ENCODE results near the gene RRBP1. TPM values are rescaled to one million over a fixed set of nuclear protein-coding genes. Genes with fewer than 3 reads are reported as not detected.

The RRBP1 gene
- polyA plus RNA-seq, 3 donors, result 110 to 122 (median 120) TPM

GRCh38 chr20:17638835-17639407 is 43.1 kb downstream of the RRBP1 start:
- no peak for DNase-seq (ENCODE audit: low read depth in 3 of 3, low spot score in 2 of 3)

GRCh38 chr20:17637985-17638640 is 43.9 kb downstream of the RRBP1 start:
- no peak for DNase-seq (ENCODE audit: low read depth in 3 of 3, low spot score in 2 of 3)

GRCh38 chr20:17637413-17637780 is 44.6 kb downstream of the RRBP1 start:
- DNase-seq (ENCODE audit: low read depth in 3 of 3, low spot score in 2 of 3), result no peak

- DNase-seq (ENCODE audit: low read depth in 3 of 3, low spot score in 2 of 3), result peak in 1 of 3 donors; percentile 47
These were observed 45.3 kb downstream of the RRBP1 start for GRCh38 chr20:17636523-17637412.

GRCh38 chr20:17635332-17636244 is 46.5 kb downstream of the RRBP1 start:
- no peak for DNase-seq (ENCODE audit: low read depth in 3 of 3, low spot score in 2 of 3)

GRCh38 chr20:17634661-17635331 is 47.2 kb downstream of the RRBP1 start:
- no peak for DNase-seq (ENCODE audit: low read depth in 3 of 3, low spot score in 2 of 3)

- DNase-seq (ENCODE audit: low read depth in 3 of 3, low spot score in 2 of 3), result no peak
These were observed 48.1 kb downstream of the RRBP1 start for GRCh38 chr20:17633850-17634500.

- DNase-seq (ENCODE audit: low read depth in 3 of 3, low spot score in 2 of 3), result no peak
These were observed 48.7 kb downstream of the RRBP1 start for GRCh38 chr20:17633221-17633849.

GRCh38 chr20:17631576-17632319 is 50.3 kb downstream of the RRBP1 start:
- DNase-seq (ENCODE audit: low read depth in 3 of 3, low spot score in 2 of 3), result no peak

GRCh38 chr20:17630806-17631195 is 51.2 kb downstream of the RRBP1 start:
- DNase-seq (ENCODE audit: low read depth in 3 of 3, low spot score in 2 of 3), result no peak

- DNase-seq (ENCODE audit: low read depth in 3 of 3, low spot score in 2 of 3), result no peak
These were observed 51.8 kb downstream of the RRBP1 start for GRCh38 chr20:17630151-17630805.

GRCh38 chr20:17629678-17630089 is 52.4 kb downstream of the RRBP1 start:
- DNase-seq (ENCODE audit: low read depth in 3 of 3, low spot score in 2 of 3), result no peak

- no peak for DNase-seq (ENCODE audit: low read depth in 3 of 3, low spot score in 2 of 3)
These were observed 53.0 kb downstream of the RRBP1 start for GRCh38 chr20:17629025-17629424.

- no peak for DNase-seq (ENCODE audit: low read depth in 3 of 3, low spot score in 2 of 3)
These were observed 53.8 kb downstream of the RRBP1 start for GRCh38 chr20:17628101-17628841.

GRCh38 chr20:17627101-17627955 is 54.7 kb downstream of the RRBP1 start:
- DNase-seq (ENCODE audit: low read depth in 3 of 3, low spot score in 2 of 3), result no peak
